NCI-H1694 treated with DMSO at 0.1 percent for 48 hours (cell line): ENCODE results near the gene TSPEAR.
"Not testable (repeated sequence)": the region's sequence is repeated elsewhere in the genome, so short reads cannot be mapped to it uniquely, and the experiment has no call there.

Experiments used
- DNase-seq: peaks from one replicate; lab custom pipeline; 2025; lab: John Stamatoyannopoulos, UW

Gene TSPEAR

DNA sequence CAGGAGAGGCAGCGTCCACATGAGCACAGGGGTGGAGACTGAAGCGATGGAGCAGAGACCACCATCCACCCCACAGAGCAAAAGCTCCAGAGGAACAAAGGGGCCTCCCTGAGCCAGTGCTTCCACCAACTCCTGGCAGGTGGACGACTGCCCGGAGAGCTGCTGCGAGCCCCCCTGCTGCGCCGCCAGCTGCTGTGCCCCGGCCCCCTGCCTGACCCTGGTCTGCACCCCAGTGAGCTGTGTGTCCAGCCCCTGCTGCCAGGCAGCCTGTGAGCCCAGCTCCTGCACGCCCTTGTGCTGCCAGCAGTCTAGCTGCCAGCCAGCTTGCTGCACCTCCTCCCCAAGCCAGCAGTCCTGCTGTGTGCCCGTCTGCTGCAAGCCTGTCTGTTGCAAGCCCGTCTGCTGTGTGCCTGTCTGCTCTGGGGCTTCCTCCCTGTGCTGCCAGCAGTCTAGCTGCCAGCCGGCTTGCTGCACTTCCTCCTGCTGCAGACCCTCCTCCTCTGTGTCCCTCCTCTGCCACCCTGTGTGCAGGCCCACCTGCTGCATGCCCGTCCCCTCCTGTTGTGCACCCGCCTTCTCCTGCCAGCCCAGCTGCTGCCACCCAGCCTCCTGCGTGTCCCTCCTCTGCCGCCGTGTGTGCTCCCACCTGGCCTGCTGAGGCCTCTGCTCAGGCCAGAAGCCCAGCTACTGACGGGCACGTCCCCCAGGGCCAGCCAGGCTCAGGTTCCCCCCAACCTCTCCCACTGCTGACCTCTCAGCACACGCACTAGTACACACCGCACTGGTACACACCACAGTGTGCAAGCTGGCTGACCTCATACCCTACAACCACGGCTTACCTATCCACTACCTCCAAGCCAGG lies 9.0 kb downstream of the TSPEAR start:
- no peak for DNase-seq

DNA sequence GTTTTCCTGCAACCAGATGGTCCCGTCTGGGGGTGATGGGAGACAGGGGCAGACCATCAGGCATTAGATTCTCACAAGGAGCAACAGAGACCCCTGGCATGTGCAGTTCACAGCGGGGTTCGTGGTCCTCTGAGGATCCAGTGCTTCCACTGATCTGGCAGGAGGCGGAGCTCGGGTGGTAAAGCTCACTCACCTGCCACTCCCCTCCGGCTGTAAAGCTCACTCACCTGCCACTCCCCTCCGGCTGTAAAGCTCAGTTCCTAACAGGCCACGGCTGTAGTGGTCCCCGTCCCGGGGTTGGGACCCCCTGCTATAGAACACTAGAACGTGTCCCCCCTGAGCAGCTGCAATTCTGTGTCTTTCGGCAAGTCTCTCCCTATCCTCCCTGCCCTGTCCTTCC lies 9.8 kb downstream of the TSPEAR start:
- no peak for DNase-seq

DNA sequence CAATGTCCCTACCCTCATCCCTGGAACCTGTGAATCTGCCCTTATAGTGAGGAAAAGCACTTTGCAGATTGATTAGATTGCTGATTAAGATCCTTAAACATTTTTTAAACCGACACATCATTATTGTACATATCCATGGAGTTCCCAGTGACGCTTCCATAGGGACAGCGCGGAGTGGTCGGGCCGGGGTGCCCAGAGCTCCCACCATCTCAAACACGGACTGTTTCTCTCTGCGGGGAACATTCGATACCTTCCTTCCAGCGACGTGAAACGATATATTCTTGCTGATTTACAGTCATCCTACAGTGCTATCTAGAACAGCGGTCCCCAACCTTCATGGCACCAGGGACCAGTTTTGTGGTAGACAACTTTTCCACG lies 10.4 kb downstream of the TSPEAR start:
- DNase-seq, result no peak

DNA sequence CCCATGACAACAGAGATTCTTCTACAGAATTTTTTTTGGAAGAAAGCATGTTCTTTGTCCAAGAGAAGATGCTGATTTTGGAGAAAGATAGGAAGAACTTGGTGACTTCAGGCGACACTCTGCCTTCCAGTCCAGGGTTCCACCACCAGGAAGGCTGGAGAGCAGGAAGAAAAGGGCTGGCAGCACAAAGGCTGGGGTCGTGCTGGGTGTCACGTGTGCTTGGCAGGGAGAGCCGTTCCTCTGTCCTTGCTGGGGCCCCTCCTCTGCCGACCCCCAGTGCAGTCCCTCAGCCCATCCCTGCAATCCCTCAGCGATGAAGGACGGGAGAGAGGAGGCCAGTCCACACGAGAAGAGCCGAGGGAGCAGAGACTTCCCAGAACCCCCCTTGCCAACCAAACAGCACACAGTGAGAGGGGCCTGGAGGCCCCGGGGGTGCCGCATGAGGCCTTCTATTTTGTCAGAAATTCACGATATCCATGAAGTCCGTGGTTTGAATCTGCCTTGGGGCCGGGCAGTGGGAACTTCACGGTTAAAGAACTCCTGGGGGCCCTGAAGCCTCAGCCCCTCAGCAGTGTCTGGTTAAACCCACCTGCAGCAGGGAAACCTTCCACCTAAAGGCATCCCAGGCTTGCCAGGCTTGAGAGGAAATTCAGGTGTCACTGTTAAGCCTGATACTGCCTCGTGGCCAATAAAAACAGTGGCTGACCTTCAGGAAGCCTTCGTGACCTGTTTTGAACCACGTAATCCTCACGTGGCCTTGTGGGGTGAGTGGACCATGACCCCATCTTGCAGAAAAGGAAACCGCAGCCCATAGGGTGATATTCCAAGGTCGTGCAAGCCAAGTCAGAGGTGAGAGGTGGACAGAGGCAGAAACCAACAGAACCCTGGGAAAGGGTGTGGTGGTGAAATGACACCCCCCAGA lies 11.0 kb downstream of the TSPEAR start:
- DNase-seq, result no peak

DNA sequence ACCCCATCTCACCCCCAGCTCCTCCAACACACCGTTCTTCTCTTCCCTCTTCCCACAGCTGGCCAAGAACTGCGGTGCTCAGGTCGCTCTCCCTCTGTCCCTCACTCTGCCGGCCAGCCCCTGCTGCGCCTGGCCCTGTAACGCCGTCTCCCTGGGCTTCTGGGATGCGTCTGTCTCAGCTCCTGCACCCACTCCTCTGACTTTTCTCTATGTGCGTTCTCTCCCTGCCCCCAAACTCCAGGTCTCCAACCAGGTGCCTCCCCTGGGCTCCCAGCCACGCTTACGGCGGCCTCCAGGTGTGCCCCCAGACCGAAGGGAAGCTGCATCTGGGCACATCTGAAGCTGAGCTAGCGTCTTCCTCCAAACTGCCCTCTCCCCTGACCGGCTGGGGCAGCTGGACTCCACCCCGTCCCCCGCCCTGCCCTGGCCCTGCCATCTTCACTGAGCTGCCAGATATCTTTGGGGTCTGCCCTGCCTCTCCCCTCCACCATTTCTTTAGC lies 11.8 kb downstream of the TSPEAR start:
- no peak for DNase-seq

DNA sequence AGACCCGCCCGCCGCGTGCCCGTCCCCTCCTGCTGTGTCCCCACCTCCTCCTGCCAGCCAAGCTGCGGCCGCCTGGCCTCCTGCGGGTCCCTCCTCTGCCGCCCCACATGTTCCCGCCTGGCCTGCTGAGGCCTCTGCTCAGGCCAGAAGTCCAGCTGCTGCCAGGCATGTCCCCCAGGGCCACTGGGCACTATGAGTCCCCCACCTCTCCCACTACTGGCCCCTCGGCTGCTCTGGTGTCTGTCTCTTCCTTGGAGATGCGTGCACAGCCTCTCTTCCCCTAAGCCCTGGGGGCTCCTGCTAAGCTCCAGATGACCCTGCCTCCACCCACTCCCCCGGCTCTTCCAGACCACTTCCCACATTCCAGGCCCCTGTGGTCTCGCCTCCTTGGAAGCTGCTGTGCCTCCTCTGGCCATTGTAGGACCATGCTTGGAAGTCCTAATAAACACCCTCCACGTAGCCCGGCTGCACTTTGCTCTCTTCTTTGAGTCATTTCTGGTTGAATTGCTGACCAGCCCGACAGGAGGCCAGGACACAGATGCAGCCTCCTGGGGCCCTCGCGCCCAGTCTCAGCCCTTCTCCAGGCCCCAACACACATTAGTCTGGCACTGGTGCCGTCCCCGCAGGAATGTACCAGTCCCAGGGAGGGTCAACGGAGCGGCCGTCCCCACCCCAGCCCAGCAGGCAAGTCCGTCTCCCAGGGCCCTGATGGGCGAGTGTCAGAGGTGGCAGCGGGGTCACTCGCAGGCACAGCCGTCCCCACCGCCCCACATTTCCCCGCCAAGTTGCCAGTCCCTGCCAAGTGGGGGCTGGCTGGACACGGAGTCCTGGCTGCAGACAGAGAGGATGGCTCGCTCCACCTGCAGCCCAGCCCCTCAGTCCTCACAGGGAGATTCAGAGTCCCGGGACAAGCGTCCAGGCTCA lies 13.3 kb downstream of the TSPEAR start:
- DNase-seq, result no peak

DNA sequence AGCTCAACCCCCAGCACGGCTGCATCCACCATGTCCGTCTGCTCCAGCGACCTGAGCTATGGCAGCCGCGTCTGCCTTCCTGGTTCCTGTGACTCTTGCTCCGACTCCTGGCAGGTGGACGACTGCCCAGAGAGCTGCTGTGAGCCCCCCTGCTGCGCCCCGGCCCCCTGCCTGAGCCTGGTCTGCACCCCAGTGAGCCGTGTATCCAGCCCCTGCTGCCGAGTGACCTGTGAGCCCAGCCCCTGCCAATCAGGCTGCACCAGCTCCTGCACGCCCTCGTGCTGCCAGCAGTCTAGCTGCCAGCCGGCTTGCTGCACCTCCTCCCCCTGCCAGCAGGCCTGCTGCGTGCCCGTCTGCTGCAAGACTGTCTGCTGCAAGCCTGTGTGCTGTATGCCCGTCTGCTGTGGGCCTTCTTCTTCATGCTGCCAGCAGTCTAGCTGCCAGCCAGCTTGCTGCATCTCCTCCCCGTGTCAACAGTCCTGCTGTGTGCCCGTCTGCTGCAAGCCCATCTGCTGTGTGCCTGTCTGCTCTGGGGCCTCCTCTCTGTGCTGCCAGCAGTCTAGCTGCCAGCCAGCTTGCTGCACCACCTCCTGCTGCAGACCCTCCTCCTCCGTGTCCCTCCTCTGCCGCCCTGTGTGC lies 14.1 kb downstream of the TSPEAR start, which contains the start of gene KRTAP10-12:
Gene KRTAP10-12, plus strand, starts transcription at position 1 of the 639 bp plus-strand sequence. Its CDS starts 30 bp downstream, at position 31.
- not testable (repeated sequence) for DNase-seq

DNA sequence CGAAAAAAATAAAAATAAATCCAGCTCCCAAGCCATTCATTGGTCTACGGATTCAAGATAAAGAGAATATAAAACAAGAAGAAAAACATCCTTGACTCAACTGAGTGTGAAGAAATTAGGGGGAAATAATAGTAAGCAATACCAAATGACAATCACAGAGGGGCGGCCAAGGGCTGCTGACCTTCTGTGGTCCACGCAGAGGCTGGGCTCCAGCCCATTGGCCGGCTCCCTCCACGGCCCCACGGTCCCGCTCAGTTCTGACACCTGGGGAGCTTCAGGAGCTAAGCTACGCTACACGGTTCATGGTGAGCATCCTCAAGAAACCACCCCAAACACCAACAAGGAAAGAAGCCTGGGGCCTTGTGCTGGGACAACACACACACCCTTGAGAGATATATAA lies 14.8 kb downstream of the TSPEAR start:
- no peak for DNase-seq

DNA sequence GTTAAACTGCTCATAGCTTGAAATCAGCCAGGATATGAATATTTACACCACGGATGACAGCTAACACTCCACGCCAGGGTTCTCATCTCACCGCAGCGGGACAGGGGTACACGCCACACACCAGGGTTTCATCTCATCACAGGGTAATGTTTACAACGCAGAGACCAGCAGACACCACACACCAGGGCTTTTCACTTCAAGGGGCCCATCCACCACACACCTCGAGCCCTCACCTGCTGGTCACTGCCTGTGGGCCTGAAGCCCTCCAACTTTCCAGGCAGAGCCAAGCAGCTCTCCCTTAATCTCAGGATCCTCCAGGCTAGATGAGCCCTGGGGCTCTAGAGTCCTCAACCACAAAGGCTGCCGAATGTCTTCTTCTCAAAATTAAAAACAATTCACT lies 15.7 kb downstream of the TSPEAR start:
- DNase-seq, result no peak

DNA sequence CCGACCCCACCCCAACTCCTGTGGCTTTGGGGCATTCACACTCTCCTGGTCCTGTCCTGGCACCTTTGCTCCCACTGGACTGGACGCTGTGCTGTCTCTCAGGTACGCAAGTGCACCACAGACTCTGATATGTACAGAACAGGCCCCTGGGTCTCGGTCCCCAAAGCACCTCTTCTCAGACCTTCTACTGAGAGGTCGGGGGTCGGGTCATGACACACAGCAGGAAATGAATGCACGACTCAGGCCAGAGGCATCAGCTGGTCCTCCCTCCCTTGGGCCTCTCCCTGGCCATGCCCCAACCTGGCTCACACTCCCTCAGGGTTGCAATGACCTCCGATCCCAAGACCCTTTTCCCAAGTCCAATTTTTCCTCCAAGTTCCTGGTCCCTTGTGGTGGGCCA lies 16.2 kb downstream of the TSPEAR start:
- DNase-seq, result no peak

DNA sequence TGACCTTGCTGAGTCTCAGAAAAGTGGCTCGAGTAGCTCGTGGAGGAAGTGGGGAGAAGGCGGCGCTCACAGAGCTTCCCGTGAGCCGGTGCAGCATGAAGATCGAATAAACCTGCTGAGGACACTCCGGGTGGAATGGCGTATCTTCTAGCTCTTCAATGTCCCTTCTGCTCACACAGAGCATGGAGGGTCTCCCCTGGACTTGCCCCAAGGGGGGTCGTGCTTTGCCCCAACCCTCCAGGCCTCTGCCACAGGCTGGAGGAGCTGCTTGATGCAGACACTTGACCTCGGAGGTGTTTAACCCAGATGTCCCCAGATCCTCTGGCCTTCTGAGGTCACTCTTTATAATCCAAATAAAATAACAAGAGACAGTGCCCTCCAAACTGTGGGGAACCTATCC lies 16.6 kb downstream of the TSPEAR start:
- no peak for DNase-seq

DNA sequence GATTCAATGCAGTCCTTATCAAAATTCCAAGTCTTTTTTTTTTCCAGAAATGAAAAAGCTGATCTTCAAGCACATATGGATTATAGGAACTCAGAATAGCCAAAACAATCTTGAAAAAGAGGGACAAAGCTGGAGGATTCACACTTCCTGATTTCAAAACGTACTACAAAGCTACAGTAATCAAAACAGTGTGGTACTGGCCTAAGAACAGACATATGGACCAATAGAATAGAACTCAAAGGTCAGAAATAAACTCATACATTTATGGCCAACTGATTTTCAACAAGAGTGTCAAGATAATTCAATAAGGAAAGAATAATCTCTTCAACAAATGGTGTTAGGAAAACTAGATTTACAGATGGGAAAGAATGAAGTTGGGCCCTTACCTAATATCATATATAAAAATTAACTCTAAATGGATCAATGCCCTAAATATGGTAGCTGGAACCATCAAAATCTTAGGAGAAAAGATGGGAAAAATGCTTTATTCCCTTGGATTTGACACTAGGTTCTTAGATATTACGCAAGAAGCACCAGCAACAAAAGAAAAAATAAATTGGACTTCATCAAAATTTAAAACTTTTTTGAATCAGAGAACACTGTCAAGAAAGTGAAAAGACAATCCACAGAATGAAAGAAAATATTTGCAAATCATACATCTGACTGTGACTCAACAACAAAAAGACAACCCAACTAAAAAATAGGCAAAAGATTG lies 18.4 kb downstream of the TSPEAR start:
- no peak for DNase-seq

DNA sequence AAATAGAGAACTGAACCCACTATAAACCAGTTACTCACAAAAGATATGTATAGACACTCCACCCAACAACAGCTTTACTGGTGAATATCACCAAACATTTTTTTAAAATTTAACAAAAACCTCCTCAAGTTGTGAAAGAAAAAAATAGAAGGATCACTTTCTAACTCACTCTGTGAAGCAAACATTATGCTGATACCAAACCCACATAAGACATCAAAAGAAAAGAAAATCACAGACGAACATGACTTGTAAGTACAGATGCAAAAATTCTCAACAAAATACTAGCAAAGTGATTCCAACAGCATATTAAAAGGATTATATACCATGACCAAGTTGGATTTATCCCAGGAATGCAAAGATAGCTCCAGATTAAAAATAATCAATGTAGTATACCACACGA lies 19.7 kb downstream of the TSPEAR start:
- no peak for DNase-seq

DNA sequence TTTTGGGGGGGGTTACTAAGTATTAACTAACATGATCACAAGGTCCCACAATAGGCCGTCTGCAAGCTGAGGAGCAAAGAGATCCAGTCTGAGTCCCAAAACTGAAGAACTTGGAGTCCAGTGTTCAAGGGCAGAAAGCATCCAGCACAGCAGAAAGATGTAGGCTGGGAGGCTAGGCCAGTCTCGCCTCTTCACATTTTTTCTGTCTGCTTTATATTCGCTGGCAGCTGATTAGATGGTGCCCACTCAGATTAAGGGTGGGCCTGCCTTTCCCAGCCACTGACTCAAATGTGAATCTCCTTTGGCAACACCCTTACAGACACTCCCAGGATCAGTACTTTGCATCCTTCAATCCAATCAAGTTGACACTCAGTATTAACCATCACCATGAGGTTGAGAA lies 21.6 kb downstream of the TSPEAR start:
- DNase-seq, result not testable (repeated sequence)

DNA sequence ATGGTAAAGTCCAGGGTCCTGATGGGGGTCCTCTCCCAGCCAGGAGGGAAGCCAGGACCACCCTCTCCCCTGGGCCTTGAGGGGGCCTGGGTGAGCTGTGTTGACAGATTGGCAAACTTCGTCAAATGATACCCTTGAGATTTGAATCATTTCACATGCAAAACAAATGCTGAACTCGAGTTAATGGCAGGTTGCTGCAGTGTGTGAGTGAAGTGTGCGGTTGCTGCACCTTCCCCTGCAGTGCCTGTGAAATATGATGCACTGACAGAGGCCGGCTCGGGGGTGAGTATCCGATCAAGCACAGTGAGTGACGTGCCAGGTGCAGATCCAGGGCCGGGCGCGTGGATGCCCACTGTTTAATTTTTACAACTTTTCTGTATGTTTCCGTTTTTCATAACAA lies 23.7 kb downstream of the TSPEAR start:
- no peak for DNase-seq

DNA sequence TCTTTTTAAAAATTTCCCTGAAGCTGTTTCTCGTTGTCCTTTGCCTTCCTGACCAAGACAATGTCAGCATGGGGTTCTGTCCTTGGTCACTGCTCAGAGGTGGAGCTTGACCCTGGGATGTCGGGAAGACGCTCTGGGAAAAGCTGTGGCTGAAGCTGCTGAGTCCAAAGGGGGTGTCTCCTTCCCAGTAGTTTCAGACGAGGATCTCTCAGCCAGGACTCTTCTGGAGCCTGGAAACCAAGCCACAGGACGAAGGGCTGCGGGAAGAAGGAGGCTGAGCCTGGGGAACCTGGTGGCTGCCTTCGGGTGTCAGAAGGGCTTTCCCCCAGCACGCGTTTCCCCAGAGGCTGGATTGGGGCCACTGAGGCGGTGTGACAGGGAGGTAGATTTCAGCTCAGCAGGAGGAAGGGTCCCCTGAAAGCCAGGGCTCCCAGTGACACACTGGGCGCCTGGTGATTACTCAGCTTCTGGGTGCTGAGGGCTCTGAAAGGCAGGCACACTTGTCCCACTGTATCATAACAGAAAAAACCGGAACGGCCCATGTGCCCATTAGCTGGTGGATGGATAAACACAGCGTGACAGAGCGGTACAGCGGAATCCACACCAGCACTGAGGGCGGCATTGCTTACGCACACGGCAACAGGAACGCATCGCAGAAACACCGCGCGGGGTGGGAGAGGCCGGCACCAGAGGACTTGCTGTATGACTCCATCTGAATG lies 24.4 kb downstream of the TSPEAR start:
- no peak for DNase-seq

DNA sequence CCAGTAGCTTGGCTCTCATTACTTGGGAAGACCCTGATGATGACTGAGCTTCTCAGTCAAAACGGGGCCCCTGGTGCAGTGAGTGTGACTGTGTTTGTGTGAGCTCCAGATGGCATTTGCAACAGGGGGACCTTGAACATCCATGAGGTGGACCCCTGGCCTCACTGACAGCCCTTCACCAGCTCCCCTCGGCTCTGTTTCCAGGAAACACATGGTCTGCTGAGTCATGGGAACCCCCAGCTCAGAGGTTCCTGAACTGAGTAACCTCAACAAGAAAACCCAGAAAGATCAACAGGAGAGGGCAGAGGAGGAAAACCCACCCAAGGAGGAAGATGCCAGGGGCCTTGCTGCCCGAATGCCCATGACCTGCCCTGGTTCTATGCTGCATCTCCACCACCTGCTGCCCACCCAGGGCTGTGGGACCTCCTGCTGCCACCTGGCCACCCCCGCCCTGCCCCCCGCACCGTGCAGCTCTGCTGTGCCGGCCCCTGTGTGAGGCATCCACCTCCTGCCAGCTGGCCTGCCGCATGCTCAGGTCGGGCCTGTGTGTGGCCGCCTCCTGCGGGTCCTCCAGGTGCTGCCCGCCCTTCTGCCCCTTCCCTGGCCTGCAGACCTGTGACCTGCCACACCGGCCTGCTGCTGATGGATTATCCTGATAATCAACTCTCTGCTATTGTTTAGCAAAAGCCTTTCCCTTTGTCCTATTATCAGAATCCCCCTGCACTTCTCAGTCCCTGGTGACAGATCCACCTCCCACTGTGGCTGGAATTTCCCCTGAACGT lies 25.2 kb downstream of the TSPEAR start:
- DNase-seq, result no peak

DNA sequence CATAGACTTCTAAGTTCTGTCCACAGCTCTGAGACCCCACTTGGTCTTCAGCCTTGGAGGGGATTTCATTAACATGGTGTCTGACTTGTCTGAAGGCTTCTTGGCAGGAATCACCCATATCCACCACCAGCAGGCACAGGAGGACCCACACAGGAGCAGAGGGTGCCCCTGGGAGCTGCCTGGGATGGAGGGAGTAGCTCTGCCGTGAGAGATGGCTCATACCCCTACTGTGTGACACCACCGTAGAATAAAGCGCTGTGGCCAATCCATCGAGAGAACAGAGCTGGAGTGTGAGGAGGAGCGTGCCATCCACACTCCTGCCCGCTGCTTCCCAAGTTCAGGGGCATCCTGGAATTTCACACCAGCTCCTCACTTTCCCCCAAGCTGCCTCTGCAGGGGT lies 26.3 kb downstream of the TSPEAR start:
- DNase-seq, result not testable (repeated sequence)

DNA sequence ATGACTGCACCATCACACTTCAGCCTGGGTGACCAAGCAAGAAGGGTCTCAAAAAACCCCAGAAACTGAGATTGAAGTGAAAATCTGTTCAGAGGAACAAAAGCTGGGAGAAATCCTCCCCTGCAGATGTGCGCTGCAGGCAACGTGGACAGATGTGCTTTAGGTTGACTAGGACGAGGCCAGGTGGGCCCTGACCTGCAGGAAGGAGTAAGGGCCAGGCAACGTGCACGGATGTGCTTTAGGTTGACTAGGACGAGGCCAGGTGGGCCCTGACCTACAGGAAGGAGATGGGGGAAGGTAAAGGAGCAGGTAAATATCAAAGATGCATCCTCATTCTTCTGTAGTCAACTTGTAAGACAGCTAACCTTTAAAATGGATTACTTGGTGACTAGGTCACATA lies 26.9 kb downstream of the TSPEAR start:
- no peak for DNase-seq
